CD4-positive, alpha-beta T cell treated with Interleukin-1 beta for 1 hour (primary cell): ENCODE data around the gene AVL9.

ENCODE experiments used
- DNase-seq, 2 donors: peaks; one replicate each; pipeline ENCODE4 v3.0.0-alpha.2; 2020 to 2022

Gene AVL9

DNA sequence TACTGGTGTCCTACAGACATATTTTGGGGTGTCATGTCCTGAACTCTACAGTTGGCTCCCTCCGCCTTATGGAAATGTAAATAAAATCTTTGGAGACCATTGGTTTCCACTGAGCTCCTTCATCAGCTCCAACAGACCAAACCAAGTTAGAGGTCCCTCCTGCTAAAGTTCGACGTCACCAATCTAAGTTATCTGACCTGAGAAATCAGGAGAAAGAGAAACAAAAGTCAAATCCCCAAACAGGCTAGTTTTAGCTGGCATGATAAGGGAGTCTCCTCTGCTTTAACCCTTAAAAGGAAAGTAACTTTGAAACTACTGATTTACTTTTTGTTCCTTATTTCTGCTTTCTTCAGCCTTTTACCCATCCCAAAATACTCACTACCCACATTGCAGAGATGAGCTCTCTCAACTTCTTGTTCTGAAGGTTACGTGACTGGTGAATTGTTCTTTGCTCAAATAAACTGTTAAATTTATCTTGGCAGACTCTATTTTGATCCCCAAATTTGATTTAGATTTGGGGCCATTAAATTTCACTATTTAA lies 39.9 kb downstream of the AVL9 start:
- no peak for DNase-seq

DNA sequence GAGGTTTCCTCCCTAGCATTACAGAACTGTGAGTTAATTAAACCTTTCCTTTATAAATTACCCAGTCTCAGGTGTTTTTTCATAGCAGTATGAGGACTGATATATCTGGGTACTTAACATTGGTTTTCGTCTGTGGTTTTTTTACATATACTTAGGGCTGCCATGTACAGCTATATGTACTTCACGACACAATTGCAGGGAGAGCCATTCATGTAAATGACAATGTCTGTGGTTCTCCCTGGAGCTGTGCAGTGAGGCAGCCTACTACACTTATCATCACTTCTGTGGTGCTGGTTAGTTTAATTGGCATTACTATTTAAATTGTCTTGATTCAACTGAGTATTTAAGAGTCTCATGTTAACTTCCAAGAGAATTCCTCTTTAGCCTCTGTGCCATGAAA lies 40.7 kb downstream of the AVL9 start:
- DNase-seq, result no peak

DNA sequence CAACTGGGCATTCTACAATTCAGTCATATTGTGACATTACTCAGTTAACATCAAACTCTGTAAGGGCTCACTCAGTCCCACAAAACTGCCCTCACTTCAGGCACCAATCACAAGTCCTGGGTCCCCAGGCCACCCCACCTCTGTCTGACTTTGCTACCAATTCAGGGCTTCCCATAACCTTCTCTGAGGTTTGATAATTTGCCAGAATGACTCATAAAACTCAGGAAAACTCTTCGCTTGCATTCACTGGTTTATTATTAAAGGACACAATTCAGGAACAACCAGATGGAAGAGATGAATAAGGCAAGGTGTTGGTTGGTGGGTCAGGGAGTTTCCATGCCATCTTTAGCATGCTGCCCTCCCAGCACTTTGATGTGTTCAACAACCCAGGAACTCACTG lies 41.3 kb downstream of the AVL9 start:
- DNase-seq, result no peak

DNA sequence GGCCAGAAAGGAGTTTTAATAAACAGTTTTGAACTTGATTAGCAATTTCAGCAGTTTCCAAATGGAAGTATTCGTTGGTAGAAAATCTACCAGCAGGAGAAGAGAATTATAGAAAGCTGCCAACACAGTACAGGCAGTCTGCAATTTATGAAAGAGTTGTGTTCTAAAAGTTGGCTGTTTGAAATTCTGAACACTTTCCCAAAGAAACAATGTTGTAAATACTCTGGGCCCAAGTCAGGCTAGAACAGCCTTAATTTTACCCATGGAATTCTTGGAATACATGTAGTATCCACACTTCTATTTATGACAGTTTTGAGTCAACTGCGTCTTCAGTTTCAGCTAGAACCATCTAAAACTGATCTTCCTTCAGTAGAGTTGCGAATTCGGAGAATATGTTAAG lies 42.5 kb downstream of the AVL9 start:
- no peak for DNase-seq

DNA sequence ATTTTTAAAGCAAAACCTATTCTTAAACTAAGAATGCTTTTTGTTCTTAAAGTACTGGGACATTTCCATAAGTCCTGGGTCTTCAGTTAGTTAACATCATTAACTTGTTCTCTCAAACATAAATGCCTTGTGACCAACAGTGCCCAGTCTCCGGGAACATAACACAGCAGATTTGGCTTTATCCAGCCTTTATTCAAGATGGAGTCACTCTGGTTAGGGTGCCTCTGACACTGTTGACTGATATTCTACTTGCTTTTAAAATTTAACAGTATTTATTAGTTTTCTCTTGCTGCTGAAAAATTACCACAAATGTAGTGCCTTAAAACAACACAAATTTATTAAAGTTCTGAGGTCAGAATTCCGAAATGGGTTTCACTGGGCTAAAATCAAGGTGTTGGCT lies 44.1 kb downstream of the AVL9 start:
- DNase-seq, result no peak

DNA sequence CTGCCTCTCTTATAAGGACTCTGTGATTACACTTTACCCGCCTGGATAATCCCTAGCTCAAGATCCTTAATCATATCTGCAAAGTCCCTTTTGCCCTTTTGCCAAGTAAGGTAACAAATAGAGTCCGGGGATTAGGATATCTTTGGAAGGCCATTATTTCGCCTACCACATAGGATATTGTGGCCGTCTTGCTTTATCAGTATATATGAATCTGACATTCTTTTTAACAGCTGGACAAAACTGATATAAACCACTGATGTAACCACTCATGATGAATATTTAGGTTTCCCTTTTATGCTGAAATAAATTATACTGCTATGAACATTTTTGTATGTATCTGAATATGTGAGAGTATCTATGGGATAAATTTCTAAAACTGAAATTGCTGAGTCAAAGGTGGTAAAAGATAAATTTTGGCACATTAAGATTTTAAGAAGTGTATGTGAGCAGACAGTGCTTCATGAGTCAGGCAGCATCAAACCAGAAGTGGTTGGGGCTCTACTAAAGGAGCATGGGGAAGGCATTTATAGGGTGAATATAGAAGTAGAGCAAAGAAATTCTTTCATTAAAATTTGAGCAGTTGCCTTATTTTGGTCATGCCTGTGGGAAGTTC lies 44.7 kb downstream of the AVL9 start:
- DNase-seq, result no peak

DNA sequence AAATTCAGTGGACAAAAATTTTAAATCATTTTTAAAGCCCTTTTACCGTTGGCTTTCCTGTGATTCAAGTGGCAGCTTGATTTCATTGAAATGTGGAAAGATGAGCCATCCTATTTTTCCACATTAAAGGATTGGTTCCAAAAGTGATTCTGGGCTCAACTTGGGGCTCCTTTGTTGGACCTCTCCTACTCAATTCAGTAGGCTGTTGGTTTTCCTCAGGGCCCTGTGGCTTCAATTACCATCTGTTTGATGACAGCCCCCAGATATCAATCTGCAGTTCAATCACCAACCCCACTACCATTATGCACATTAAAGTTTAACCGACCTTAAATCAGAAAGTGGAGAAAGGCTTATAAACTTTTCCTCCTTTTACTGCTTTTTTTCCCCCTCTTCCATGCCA lies 47.3 kb downstream of the AVL9 start:
- DNase-seq, result no peak

DNA sequence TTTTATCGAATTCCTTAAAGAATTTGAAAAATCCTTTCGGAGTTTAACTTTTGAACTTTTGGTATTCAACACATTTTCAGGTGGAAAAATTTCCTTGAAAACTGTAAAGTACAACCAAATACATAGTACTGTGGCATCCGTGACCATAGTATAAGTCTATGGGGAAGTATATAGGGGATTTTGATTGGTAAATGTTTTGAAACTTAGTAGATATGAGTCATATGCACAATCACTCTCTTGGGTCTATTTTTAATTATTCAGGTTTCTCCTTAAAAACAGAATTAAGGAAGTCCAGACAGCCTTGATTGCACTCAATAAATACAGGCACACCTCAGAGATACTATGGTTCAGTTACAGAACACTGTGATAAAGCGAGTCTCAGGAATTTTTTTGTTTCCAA lies 64.2 kb downstream of the AVL9 start:
- no peak for DNase-seq

DNA sequence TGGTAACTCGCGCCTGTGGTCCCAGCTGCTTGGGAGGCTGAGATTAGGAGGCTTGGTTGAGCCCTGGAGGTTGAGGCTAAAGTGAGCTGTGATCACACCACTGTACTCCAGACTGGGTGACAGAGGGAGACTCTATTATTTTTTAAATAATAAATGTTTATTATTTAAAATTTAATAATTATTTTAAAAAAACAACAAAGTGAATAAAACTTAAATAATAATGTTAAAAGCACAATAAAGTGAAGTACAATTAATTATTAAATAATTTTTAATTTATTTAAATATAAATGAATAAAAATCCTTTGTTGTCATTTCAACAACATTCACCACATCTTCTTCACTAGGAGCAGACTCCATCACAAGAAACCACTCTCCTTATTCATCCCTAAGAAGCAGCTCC lies 64.8 kb downstream of the AVL9 start:
- DNase-seq, result no peak

DNA sequence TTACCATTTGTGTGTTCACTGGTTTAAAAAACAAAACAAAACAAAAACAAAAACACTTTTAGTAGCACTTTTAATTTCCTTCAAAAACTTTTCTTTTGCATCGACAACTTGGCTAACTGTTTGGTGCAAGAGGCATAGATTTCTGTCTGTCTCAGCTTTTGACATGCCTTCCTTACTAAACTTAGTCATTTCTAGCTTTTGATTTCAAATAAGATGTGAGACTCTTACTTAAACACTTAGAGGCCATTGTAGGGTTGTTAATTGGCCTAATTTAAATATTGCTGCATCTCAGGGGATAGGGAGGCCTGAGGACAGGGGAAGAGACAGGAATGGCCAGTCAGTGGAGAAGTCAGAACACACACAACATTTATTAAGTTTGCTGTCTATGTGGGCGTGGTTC lies 66.3 kb downstream of the AVL9 start:
- no peak for DNase-seq

DNA sequence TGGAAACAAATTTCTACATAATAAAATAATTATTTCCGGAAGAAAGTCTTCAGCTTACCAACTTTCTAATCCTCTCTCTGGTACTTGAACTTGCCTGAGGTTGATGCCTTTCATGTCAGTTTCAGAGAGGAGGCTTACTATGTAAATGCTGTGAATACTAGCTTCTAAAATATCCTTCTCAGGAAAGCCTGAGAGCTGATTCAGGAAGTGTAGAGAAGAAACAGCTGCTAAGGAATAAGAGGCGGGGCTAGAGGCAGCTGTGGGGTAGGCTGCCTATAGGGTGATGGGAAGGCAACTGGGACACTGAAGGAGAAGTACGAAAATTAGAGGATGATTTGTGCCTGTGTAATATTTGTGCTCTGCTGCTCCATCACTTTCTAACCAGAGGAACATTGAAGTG lies 69.3 kb downstream of the AVL9 start:
- DNase-seq, result no peak

DNA sequence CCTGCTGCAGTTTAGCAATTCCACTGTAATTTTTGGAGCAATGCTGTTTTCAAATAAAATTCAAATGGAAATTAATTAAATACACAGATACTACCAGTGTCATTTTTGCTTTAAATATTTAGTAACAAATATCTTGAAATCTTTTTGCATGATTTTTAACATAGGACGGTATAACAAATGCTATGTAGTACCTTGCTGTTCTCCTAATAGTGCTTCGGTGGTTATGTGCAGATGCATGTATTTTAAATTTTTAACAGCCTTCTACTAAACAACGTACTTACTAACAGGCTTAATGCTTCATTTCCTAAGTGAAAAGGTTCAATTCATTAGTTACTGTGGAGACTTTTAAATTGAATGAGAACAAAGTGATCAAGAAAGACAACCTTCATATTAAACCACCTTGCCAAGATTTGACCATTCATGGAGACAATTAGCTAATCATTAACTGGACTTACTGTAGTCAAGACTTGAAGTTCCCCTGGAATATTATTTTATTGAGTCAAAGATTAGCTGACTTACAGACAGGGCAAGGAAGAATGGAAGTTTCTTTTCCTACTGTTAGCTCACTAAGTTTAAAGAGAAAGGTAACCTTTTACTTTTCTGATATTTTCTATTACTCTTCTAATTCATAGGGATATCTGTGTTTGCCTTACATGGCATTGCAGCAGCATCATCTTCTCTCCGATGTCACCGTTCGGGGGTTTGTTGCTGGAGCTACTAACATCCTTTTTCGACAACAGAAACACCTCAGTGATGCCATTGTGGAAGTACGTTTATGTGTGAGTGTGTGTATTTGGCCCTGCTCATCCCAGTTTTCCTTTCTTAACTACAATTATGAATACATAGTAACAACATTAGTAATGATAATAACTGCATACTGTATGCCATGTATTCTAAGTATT lies 74.3 kb downstream of the AVL9 start:
- no peak for DNase-seq

DNA sequence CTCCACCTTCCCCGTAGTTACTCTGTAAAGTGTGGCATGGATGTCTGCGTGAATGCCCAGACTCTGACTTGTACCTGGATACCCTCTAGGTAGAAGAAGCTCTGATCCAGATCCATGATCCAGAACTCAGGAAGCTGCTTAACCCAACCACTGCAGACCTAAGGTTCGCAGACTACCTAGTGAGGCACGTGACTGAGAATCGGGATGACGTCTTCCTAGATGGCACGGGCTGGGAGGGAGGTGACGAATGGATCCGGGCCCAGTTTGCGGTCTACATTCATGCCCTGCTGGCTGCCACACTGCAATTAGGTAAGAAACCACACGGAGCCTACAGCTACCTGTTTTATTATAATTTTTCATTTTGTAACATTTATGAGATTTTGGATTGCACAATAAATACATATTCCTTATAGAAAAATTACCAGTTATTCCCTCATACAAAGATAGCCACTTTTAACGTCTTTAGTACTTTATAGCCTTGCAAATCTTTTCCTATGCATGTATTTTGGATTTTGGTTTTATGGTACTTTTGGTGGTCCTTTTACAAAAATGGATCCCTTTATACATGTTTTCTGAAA lies 77.9 kb downstream of the AVL9 start:
- no peak for DNase-seq

DNA sequence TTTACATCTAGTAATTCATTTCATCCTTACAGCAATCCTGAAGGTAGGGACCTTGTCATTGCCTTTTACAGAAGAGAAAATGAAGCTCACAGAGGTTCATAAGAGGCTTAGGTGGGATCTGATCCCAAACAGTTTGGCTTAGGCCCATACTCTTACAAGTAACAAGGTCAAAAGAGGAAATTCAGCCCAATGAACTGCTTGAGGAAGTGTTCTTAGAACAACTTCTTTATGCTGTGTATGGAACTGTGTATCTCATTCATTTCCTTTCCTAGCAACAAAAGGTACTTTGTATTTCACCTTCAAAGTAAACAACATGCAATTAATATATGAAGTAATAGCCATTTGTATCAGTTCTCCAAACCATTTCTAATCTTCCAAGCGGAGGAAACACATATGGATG lies 79.3 kb downstream of the AVL9 start:
- DNase-seq, result no peak

DNA sequence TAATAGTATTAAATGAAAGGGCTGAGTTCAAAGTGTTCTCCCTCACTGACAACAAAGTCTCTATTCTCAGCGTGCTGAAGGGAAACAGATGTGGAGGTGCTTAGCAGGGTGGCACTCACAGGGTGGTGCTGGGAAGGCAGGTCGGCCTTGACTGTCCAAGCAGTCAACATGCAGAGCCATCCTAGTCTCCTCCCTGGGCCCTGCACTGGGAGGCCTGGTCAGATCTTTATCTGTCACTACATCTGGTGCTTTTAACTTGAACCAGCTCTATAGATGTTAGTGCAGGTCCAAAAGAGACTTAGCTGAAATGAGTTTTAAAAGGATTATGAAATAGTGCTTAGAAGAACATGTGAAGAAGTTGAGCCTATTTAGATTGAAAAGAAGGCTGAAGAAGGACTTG lies 82.1 kb downstream of the AVL9 start:
- no peak for DNase-seq

DNA sequence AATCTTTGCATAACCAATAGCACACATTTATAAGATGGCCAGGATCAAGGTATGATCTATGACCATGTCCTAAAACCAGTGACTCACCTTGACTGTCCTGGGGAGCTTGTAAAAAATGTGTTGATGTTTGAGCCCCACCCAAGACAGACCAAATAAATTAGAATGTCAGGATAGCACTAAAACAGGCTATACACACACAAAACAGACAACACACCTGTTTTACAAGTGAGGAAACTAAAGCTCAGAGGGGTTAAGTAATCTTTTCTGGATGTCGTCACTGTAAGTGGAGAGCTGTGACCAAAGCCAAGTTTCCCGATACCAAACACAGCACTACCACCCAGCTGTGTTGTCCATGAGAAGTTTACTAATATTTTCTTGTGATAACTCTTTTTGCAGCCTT lies 84.5 kb downstream of the AVL9 start:
- DNase-seq, result no peak

DNA sequence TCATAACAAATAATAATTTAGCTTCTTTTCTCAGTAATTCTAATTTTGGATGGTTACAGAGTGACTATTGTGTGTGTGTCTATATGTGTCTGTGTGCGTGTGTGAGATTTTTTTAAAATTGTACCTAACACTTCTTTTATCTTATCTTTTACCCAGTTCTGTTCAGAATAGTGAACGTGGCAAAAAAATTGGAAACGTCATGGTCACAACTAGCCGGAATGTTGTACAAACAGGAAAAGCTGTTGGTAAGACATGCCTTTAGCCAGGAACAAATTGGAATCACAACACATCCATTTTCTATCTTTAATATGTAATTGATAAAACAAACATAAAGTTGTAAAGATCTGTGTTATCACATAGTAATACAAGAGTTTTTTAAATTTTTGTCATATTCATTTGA lies 85.4 kb downstream of the AVL9 start:
- no peak for DNase-seq

DNA sequence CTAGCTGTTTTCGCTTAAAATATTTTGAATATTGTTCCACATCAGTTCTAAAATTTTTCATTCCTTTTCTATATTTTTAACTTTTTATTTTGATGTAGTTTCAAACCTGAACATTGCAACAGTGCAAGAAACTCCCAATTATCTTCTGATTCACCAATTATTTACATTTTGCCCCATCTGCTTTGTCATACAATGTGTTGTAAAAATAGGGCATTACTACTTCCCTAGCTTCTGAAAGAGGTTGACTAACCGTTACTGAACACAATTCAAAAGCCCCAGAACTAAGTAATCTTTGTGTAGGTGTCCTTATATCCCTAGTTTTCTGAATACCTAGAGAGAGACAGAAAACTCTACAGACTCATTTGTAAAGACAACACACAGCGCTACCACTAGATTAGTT lies 86.7 kb downstream of the AVL9 start:
- no peak for DNase-seq

DNA sequence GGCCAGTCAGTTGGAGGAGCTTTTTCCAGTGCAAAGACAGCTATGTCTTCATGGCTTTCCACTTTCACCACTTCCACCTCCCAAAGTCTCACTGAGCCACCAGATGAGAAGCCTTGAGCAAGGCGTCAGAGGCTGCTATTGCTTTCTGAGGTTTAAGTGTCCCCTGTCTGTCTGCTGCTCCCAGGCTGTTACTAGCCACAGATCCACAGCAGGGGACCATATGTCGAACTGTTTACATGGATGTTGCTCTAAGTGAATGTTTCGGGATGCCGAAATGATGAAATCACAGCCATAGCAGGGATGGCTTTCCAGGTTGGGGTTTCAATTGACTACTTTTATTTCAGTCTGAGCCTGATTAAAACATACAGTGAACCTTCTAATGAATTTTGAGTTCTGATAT lies 88.5 kb downstream of the AVL9 start:
- no peak for DNase-seq

DNA sequence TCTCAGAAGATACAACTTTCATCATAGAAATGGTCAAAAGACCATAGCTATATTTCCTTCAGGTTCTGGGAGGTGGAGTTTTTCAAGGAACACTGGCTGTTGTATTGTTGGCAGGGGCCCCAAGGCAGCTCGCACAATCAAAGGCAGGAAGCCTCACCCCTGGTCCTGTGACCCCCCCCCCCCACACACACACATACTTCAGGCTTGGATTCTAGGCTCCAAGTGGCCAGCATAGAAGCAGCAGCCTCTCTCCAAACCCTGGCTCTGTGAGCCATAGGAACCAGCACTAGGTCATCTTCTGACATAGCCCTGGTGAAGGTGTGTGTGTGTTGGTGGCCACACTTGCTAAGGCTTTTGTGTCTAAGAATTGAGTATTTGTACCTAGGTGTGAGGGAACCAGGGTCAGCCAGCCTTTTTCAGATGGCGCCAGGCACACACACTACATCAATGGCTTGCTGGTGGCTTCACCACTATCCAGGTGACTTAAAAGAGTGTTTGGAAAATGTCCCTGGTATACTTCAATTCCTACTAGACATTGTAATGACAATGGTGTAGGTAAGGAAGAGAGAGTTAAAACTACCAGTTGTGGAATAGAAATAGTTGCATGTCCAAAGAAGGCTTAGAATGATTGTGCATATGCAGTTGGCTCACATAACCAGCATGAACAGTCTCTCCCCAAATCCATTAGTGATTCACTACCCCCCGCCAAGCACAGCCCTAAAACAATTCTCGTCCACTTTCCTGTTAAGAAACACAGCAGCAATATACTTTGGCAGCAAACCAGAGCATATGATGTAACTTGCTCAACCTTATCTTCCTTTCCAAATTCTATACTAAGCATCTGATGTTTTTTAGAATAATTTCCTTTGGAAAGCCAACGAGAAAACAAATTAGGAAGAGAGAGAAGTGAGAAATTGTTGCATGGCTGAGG lies 91.3 kb downstream of the AVL9 start:
- no peak for DNase-seq

DNA sequence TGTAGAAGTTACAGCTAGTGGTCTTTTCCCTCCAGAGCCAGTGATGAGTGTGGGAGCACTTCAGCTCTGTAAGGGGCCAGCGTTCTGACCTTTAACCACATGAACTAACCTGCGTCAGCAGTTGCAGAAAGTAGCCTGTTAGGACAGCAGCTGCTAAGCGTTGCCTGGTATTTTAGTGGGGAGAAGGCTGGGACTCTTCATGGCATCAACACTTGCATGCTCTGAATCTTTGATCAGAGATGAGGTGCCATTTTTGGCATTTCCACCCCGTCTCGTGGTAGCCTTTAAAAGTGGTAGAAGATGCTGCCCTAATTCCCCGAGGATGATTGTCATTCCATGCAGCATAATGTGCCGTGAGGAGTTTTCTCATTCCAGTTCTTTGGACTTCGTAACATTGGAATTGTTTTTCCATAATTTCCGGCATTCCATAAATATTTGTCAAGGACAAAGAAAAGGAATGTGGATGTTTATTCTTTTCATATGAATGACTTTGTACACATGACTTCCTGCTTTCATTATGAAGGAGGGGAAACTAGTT lies 92.2 kb downstream of the AVL9 start:
- DNase-seq, result no peak

DNA sequence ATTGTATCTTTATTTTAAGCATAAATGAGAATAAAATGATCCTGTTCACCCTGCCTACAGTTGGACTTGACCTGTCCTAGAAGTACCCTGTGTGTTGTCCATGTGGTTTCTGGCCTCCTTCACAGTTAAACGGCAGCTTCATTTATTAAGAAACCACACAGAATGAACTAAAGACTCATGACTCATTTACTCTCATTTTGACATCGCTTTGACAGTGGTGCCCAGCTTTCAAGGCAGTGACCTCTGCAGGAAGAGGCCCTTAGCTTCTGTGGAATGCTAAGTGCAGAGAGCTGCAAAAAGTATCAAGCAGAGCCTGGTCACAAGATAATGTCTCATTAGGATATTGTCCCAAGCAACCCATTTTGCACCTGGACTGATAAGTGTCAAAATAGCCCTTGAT lies 93.4 kb downstream of the AVL9 start:
- DNase-seq, result no peak

DNA sequence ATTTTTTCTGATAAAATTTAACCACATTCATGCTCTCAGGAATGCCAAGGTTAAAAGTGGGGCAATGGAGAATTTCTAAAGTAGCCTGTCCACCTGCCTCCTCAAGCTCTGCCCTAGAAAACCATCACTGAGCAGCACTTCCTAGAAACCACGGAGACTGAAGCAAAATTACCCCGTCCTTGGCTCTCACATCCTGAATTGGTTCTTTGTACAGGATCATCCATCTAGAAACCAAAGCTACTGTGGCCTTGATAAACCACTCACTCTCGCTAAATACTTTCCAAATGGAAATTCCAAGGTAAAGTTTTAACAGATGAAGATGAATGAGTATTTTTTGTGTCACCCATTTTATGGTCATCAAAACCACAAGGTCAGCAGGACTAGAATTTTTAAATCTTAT lies 96.6 kb downstream of the AVL9 start:
- no peak for DNase-seq
